OCI-LY1 (cell line): Measurements from ENCODE around the gene DHX8.

Source experiments
- H2AFZ ChIP-seq: fragments of 200-600 bp; sonication (generic), shearing (Covaris generic); 2 replicates; pipeline ENCODE4 v1.6.0; 2014; ENCODE audit warnings: antibody characterized with exemption, mild to moderate bottlenecking, low read length
- H3F3A ChIP-seq: fragments of 200-600 bp; sonication (generic), shearing (Covaris generic); 2 replicates; pipeline ENCODE4 v1.6.0; 2014; ENCODE audit warnings: mild to moderate bottlenecking, antibody characterized with exemption, low read length, moderate library complexity; ENCODE audit not compliant: insufficient read depth
- H3K27ac ChIP-seq: fragments of 200-600 bp; sonication (generic); 2 replicates; pipeline ENCODE4 v1.5.1; 2014; ENCODE audit warnings: low read length, mixed run types, mild to moderate bottlenecking, low read depth; ENCODE audit not compliant: poor library complexity, severe bottlenecking
- H3K27me3 ChIP-seq: fragments of 200-600 bp; sonication (generic); 2 replicates; pipeline ENCODE4 v1.6.0; 2014; ENCODE audit warnings: antibody characterized with exemption, mild to moderate bottlenecking, low read length, moderate library complexity; ENCODE audit not compliant: insufficient read depth
- H3K36me3 ChIP-seq: fragments of 200-600 bp; sonication (generic); 2 replicates; pipeline ENCODE4 v1.6.1; 2014; ENCODE audit warnings: mild to moderate bottlenecking, antibody characterized with exemption, low read length, moderate library complexity, mixed read lengths; ENCODE audit not compliant: insufficient read depth
- H3K4me1 ChIP-seq: fragments of 200-600 bp; sonication (generic); 2 replicates; pipeline ENCODE4 v1.5.1; 2014; ENCODE audit warnings: mild to moderate bottlenecking, low read length, moderate library complexity; ENCODE audit not compliant: insufficient read depth, severe bottlenecking
- H3K4me2 ChIP-seq: fragments of 200-600 bp; sonication (generic), shearing (Covaris generic); 2 replicates; pipeline ENCODE4 v1.6.1; 2014; ENCODE audit warnings: low read length
- H3K4me3 ChIP-seq: fragments of 200-600 bp; sonication (generic); 2 replicates; pipeline ENCODE4 v1.5.1; 2014; ENCODE audit warnings: low read length, low read depth, mild to moderate bottlenecking, mixed read lengths; ENCODE audit not compliant: poor library complexity, severe bottlenecking
- H3K79me2 ChIP-seq: fragments of 200-600 bp; shearing (Covaris generic); 2 replicates; pipeline ENCODE4 v1.6.1; 2016; ENCODE audit warnings: mixed run types, low read length, mixed read lengths; ENCODE audit not compliant: insufficient read depth
- H3K9ac ChIP-seq: fragments of 200-600 bp; sonication (generic), shearing (Covaris generic); 2 replicates; pipeline ENCODE4 v1.6.1; 2014; ENCODE audit warnings: mild to moderate bottlenecking, low read length, mixed read lengths
- H3K9me2 ChIP-seq: fragments of 200-600 bp; sonication (generic), shearing (Covaris generic); 2 replicates; pipeline ENCODE4 v1.6.1; 2014; ENCODE audit warnings: low read depth, mild to moderate bottlenecking, low read length, mixed read lengths
- H3K9me3 ChIP-seq: fragments of 200-600 bp; shearing (Covaris generic); 2 replicates; pipeline ENCODE4 v1.6.1; 2014; ENCODE audit warnings: low read length, mixed read lengths
- H4K20me1 ChIP-seq: fragments of 200-600 bp; sonication (generic), shearing (Covaris generic); 2 replicates; pipeline ENCODE4 v1.6.0; 2016; ENCODE audit warnings: mild to moderate bottlenecking, low read length; ENCODE audit not compliant: insufficient read depth
- CTCF ChIP-seq: fragments of 200-600 bp; sonication (generic), shearing (Covaris generic); IDR thresholded peaks from 2 replicates; pipeline ENCODE4 v1.5.1; 2017; ENCODE audit warnings: mild to moderate bottlenecking, antibody characterized with exemption, low read length, moderate library complexity, mixed read lengths
- EZH2 ChIP-seq: fragments of 200-600 bp; sonication (generic), shearing (Covaris generic); IDR thresholded peaks from 2 replicates; pipeline ENCODE4 v1.8.0; 2017; ENCODE audit warnings: borderline replicate concordance, mixed run types, mild to moderate bottlenecking, antibody characterized with exemption, low read length, moderate library complexity, mixed read lengths

Gene DHX8

GRCh38 chr17:43521389-43521788, 37.6 kb downstream of the DHX8 start:
- H3K4me2 ChIP-seq, result no peak overlapping the region
- no peak overlapping the region for H3K27ac ChIP-seq
- H3K79me2 ChIP-seq, result no peaks in the 10 kb centered on the region
- no peaks in the 10 kb centered on the region for H3K27me3 ChIP-seq
- peaks cover 92% of the 10 kb centered on the region for H3K36me3 ChIP-seq
- no peaks in the 10 kb centered on the region for H3F3A ChIP-seq
- no peaks in the 10 kb centered on the region for H3K9me3 ChIP-seq
- no peak for TF ChIP-seq EZH2
- TF ChIP-seq CTCF, result no peak
- H3K9ac ChIP-seq, result no peak overlapping the region
- H2AFZ ChIP-seq, result no peak overlapping the region
- no peak overlapping the region for H3K4me3 ChIP-seq
- H3K4me1 ChIP-seq, result no peaks in the 10 kb centered on the region
- H3K9me2 ChIP-seq, result no peaks in the 10 kb centered on the region
- no peaks in the 10 kb centered on the region for H4K20me1 ChIP-seq

- H4K20me1 ChIP-seq, result no peaks in the 10 kb centered on the region
- no peaks in the 10 kb centered on the region for H3K27me3 ChIP-seq
- H3K4me2 ChIP-seq, result no peak overlapping the region
- H3K9me3 ChIP-seq, result no peaks in the 10 kb centered on the region
- no peaks in the 10 kb centered on the region for H3K9me2 ChIP-seq
- no peak overlapping the region for H3K4me3 ChIP-seq
- H2AFZ ChIP-seq, result no peak overlapping the region
- no peak for TF ChIP-seq EZH2
- no peak for TF ChIP-seq CTCF
- H3K79me2 ChIP-seq, result no peaks in the 10 kb centered on the region
- H3K27ac ChIP-seq, result no peak overlapping the region
- H3K9ac ChIP-seq, result no peak overlapping the region
- H3F3A ChIP-seq, result no peaks in the 10 kb centered on the region
- peaks cover 63% of the 10 kb centered on the region for H3K36me3 ChIP-seq
- no peaks in the 10 kb centered on the region for H3K4me1 ChIP-seq
Observed at GRCh38 chr17:43524945-43525575, 41.3 kb downstream of the DHX8 start.

- H3F3A ChIP-seq, result no peaks in the 10 kb centered on the region
- H3K4me3 ChIP-seq, result no peak overlapping the region
- no peaks in the 10 kb centered on the region for H3K9me3 ChIP-seq
- no peak for TF ChIP-seq EZH2
- TF ChIP-seq CTCF, result no peak
- no peak overlapping the region for H3K27ac ChIP-seq
- no peaks in the 10 kb centered on the region for H3K27me3 ChIP-seq
- H2AFZ ChIP-seq, result no peak overlapping the region
- H3K36me3 ChIP-seq, result peaks cover 43% of the 10 kb centered on the region
- no peaks in the 10 kb centered on the region for H4K20me1 ChIP-seq
- no peaks in the 10 kb centered on the region for H3K4me1 ChIP-seq
- H3K4me2 ChIP-seq, result no peak overlapping the region
- no peaks in the 10 kb centered on the region for H3K9me2 ChIP-seq
- H3K79me2 ChIP-seq, result no peaks in the 10 kb centered on the region
- no peak overlapping the region for H3K9ac ChIP-seq
Observed at GRCh38 chr17:43526886-43527648, 43.3 kb downstream of the DHX8 start.
